SK-N-SH (cell line): ENCODE measurements around the gene JOSD2.

ENCODE experiments used
- CTCF ChIP-seq: fragments of 200-600 bp; sonication (generic); IDR thresholded peaks from 2 replicates; pipeline ENCODE4 v1.6.1; 2017; ENCODE audit warnings: antibody characterized with exemption, mild to moderate bottlenecking, moderate library complexity
- MEF2A ChIP-seq: IDR thresholded peaks from 2 replicates; pipeline ENCODE4 v1.4.0; 2012; ENCODE audit warnings: low read depth, borderline replicate concordance
- PBX3 ChIP-seq: IDR thresholded peaks from 2 replicates; pipeline ENCODE4; 2012
- POLR2AphosphoS5 ChIP-seq: IDR thresholded peaks from 2 replicates; pipeline ENCODE4 v1.6.1; 2012; ENCODE audit warnings: low read depth, low read length
- YY1 ChIP-seq: IDR thresholded peaks from 2 replicates; pipeline ENCODE4 v1.4.0; 2012; ENCODE audit warnings: low read depth, mild to moderate bottlenecking

DNA sequence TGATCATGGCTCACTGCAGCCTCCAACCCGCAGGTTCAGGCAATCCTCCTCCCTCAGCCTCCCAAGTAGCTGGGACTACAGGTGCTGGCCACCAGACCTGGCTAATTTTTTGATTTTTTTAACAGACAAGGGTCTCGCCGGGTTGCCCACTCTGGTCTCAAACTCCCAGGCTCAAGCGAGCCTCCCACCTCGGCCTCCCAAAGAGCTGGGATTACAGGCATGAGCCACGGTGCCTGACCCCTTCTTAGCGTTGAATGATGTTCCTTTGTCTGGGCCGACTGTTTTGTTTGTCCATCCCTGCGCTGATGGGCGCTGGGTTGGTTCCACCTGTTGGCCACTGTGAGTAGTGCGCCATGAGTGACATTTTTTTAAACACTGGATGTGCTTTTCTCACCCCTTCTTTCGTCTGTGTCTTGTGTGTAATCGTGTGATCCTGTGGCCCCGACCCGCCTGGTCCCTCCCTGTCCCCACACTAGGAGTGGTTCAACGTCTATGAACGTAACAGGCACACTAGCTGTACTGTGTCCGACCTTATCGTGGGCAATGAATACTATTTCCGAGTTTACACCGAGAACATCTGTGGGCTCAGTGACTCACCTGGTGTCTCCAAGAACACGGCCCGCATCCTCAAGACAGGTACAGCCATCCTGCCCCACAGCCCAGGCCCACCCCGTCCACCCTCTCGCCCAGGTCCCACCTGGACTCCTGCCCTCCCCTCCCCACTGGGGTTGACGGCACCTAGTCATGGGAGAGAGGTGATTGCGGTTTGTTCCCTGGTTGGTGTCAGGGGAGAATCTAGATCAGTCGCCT is 49.7 kb downstream of the JOSD2 start:
- TF ChIP-seq CTCF (peak; percentile 81), PBX3 (no peak), YY1 (no peak), MEF2A (no peak), POLR2AphosphoS5 (no peak)
